ENCODE results near the gene ATP2B2. TPM values are rescaled to one million over a fixed set of nuclear protein-coding genes. Genes with fewer than 3 reads are reported as not detected.

ATP2B2 gene
- total RNA-seq, 1 experiment from 2014 or later = not detected

DNA sequence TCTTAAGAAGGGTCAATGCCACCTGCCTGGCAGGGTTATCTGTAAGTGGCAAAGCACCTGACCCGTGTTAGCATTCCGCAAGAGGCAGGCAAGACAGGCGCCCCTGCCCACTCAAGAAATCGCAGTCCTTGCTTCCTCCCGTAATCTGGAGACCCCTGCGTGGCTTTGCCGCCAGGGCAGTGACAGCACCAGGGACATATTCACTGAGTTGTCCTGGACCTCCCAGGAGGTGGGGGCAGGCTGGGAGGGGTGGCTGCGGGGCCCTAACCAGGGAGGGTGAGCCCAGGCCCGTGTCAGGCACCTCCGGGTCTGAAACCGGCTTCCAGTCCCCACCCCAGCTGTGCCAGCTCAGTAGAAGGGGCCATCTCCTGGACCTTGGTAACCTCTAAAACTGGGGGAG, 168.6 kb downstream of the ATP2B2 start:
- no peak overlapping the region for H3K27ac Mint-ChIP-seq (ENCODE audit: low read depth, unreplicated experiment)
- no peak for TF ChIP-seq CTCF (IDR thresholded peaks at IDR 0.05; ENCODE audit: unreplicated experiment)
- no peaks in the 10 kb centered on the region for H3K9me3 Mint-ChIP-seq (ENCODE audit: unreplicated experiment)
- no peaks in the 10 kb centered on the region for H3K4me1 Mint-ChIP-seq (ENCODE audit: insufficient read depth, unreplicated experiment)
- POLR2A ChIA-PET = no interaction called here
- CTCF ChIA-PET = interaction anchor here (1.0 kb wide), 2 partner anchors 9 to 403 kb away, joined by 5 read pairs; no protein-coding TSS in a partner anchor
- no peak overlapping the region for H3K4me3 Mint-ChIP-seq (ENCODE audit: unreplicated experiment)
- intact Hi-C loops (cut with micrococcal nuclease) = no loop called here
- no TSS peak for BruUV-seq (replicated peaks)
- peaks cover 47% of the 10 kb centered on the region for H3K27me3 Mint-ChIP-seq (ENCODE audit: insufficient read depth, unreplicated experiment)
- no peak for DNase-seq (ENCODE audit: unreplicated experiment)
- H3K36me3 Mint-ChIP-seq (ENCODE audit: insufficient read depth, unreplicated experiment) = no peaks in the 10 kb centered on the region

- no peaks in the 10 kb centered on the region for H3K9me3 Mint-ChIP-seq (ENCODE audit: unreplicated experiment)
- no TSS peak for BruUV-seq (replicated peaks)
- no peak for DNase-seq (ENCODE audit: unreplicated experiment)
- H3K27me3 Mint-ChIP-seq (ENCODE audit: insufficient read depth, unreplicated experiment) = peaks cover 54% of the 10 kb centered on the region
- POLR2A ChIA-PET = no interaction called here
- H3K36me3 Mint-ChIP-seq (ENCODE audit: insufficient read depth, unreplicated experiment) = no peaks in the 10 kb centered on the region
- CTCF ChIA-PET = interaction anchor here (1.0 kb wide), 1 partner anchor 10 kb away, joined by 5 read pairs; no protein-coding TSS in a partner anchor
- H3K27ac Mint-ChIP-seq (ENCODE audit: low read depth, unreplicated experiment) = no peak overlapping the region
- TF ChIP-seq CTCF (IDR thresholded peaks at IDR 0.05; ENCODE audit: unreplicated experiment) = no peak
- H3K4me1 Mint-ChIP-seq (ENCODE audit: insufficient read depth, unreplicated experiment) = no peaks in the 10 kb centered on the region
- H3K4me3 Mint-ChIP-seq (ENCODE audit: unreplicated experiment) = no peak overlapping the region
- intact Hi-C loops (cut with micrococcal nuclease) = no loop called here
Observed at GRCh38 chr3:10335871-10336622, 169.3 kb downstream of the ATP2B2 start.

DNA sequence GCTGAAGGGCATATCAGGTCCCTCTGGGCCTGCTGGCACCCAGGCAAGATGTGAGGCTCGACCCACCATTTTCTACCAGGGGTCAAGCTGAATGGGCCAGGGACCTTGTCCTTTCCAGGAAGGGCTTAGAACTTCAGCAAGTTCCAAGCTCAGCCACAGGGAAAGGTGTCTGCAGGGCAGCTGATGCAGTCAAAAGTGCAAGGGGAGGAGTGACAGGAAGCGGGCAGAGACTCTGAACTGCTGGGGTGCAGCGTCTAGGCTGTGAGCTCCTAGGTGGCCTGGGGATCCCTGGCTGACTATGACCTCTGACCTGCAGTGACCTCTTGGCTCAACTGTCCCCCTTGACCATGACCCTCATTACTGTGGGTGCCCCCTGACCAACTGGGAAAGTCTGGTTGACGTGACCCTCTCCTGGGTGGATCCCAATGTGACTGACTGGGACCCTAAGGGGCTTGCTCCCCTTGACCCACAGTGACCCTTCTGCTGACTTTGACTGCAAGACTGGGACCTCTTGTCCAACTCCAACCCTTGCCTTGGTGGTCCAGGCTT, 170.1 kb downstream of the ATP2B2 start:
- Mint-ChIP-seq H3K4me1 (ENCODE audit: insufficient read depth, unreplicated experiment) (no peaks in the 10 kb centered on the region), H3K27ac (ENCODE audit: low read depth, unreplicated experiment) (no peak overlapping the region), H3K4me3 (ENCODE audit: unreplicated experiment) (no peak overlapping the region), H3K36me3 (ENCODE audit: insufficient read depth, unreplicated experiment) (no peaks in the 10 kb centered on the region), H3K9me3 (ENCODE audit: unreplicated experiment) (no peaks in the 10 kb centered on the region), H3K27me3 (ENCODE audit: insufficient read depth, unreplicated experiment) (peaks cover 55% of the 10 kb centered on the region)
- ChIA-PET POLR2A (no interaction called here), CTCF (interaction anchor here (2.2 kb wide), 1 partner anchor 9 kb away, joined by 14 read pairs; no protein-coding TSS in a partner anchor)
- TF ChIP-seq CTCF (IDR thresholded peaks at IDR 0.05; ENCODE audit: unreplicated experiment) = no peak
- no peak for DNase-seq (ENCODE audit: unreplicated experiment)
- intact Hi-C loops (cut with micrococcal nuclease) = no loop called here
- no TSS peak for BruUV-seq (replicated peaks)

GRCh38 chr3:10334459-10334858, 170.9 kb downstream of the ATP2B2 start:
- peaks cover 55% of the 10 kb centered on the region for H3K27me3 Mint-ChIP-seq (ENCODE audit: insufficient read depth, unreplicated experiment)
- no peaks in the 10 kb centered on the region for H3K4me1 Mint-ChIP-seq (ENCODE audit: insufficient read depth, unreplicated experiment)
- no peak overlapping the region for H3K4me3 Mint-ChIP-seq (ENCODE audit: unreplicated experiment)
- no peak for DNase-seq (ENCODE audit: unreplicated experiment)
- no peak for TF ChIP-seq CTCF (IDR thresholded peaks at IDR 0.05; ENCODE audit: unreplicated experiment)
- no peaks in the 10 kb centered on the region for H3K36me3 Mint-ChIP-seq (ENCODE audit: insufficient read depth, unreplicated experiment)
- no TSS peak for BruUV-seq (replicated peaks)
- intact Hi-C loops (cut with micrococcal nuclease) = no loop called here
- ChIA-PET CTCF (interaction anchor here (1.3 to 2.2 kb wide), 2 partner anchors 10 to 13 kb away, joined by 3 to 14 read pairs; no protein-coding TSS in a partner anchor), POLR2A (no interaction called here)
- H3K9me3 Mint-ChIP-seq (ENCODE audit: unreplicated experiment) = no peaks in the 10 kb centered on the region
- no peak overlapping the region for H3K27ac Mint-ChIP-seq (ENCODE audit: low read depth, unreplicated experiment)
